ENCODE measurements around the gene GRM1.

The GRM1 gene

GRCh38 chr6:146310628-146311027 is 281.8 kb downstream of the GRM1 start:
- H3K27ac ChIP-seq (ENCODE audit: low read depth, low read length), result no peak overlapping the region
- H3K9me3 ChIP-seq (ENCODE audit: control insufficient read depth, insufficient read depth, low read depth, low read length), result no peaks in the 10 kb centered on the region
- H3K36me3 ChIP-seq (ENCODE audit: control insufficient read depth, insufficient read depth, low read length), result no peaks in the 10 kb centered on the region
- H3K4me1 ChIP-seq (ENCODE audit: control insufficient read depth, insufficient read depth, low read length), result no peaks in the 10 kb centered on the region
- H3K4me3 ChIP-seq (ENCODE audit: low read depth, low read length), result no peak overlapping the region
- H3K9ac ChIP-seq (ENCODE audit: low read length), result no peak overlapping the region
- H3K27me3 ChIP-seq (ENCODE audit: control insufficient read depth, insufficient read depth, low read length), result no peaks in the 10 kb centered on the region

- Histone ChIP-seq H3K4me3 (ENCODE audit: low read depth, low read length) (no peak overlapping the region), H3K9me3 (ENCODE audit: control insufficient read depth, insufficient read depth, low read depth, low read length) (no peaks in the 10 kb centered on the region), H3K27me3 (ENCODE audit: control insufficient read depth, insufficient read depth, low read length) (no peaks in the 10 kb centered on the region), H3K9ac (ENCODE audit: low read length) (no peak overlapping the region), H3K4me1 (ENCODE audit: control insufficient read depth, insufficient read depth, low read length) (no peaks in the 10 kb centered on the region), H3K36me3 (ENCODE audit: control insufficient read depth, insufficient read depth, low read length) (no peaks in the 10 kb centered on the region), H3K27ac (ENCODE audit: low read depth, low read length) (no peak overlapping the region)
These were observed 282.2 kb downstream of the GRM1 start for GRCh38 chr6:146311079-146311478.

GRCh38 chr6:146312608-146313007 is 283.7 kb downstream of the GRM1 start:
- H3K9ac ChIP-seq (ENCODE audit: low read length), result no peak overlapping the region
- H3K27me3 ChIP-seq (ENCODE audit: control insufficient read depth, insufficient read depth, low read length), result no peaks in the 10 kb centered on the region
- no peak overlapping the region for H3K4me3 ChIP-seq (ENCODE audit: low read depth, low read length)
- H3K36me3 ChIP-seq (ENCODE audit: control insufficient read depth, insufficient read depth, low read length), result no peaks in the 10 kb centered on the region
- H3K9me3 ChIP-seq (ENCODE audit: control insufficient read depth, insufficient read depth, low read depth, low read length), result no peaks in the 10 kb centered on the region
- no peak overlapping the region for H3K27ac ChIP-seq (ENCODE audit: low read depth, low read length)
- no peaks in the 10 kb centered on the region for H3K4me1 ChIP-seq (ENCODE audit: control insufficient read depth, insufficient read depth, low read length)

- H3K27ac ChIP-seq (ENCODE audit: low read depth, low read length), result no peak overlapping the region
- no peaks in the 10 kb centered on the region for H3K27me3 ChIP-seq (ENCODE audit: control insufficient read depth, insufficient read depth, low read length)
- H3K36me3 ChIP-seq (ENCODE audit: control insufficient read depth, insufficient read depth, low read length), result no peaks in the 10 kb centered on the region
- H3K4me1 ChIP-seq (ENCODE audit: control insufficient read depth, insufficient read depth, low read length), result no peaks in the 10 kb centered on the region
- H3K9me3 ChIP-seq (ENCODE audit: control insufficient read depth, insufficient read depth, low read depth, low read length), result no peaks in the 10 kb centered on the region
- no peak overlapping the region for H3K9ac ChIP-seq (ENCODE audit: low read length)
- H3K4me3 ChIP-seq (ENCODE audit: low read depth, low read length), result no peak overlapping the region
These were observed 286.7 kb downstream of the GRM1 start for GRCh38 chr6:146315381-146316174.

- Histone ChIP-seq H3K4me1 (ENCODE audit: control insufficient read depth, insufficient read depth, low read length) (no peaks in the 10 kb centered on the region), H3K27ac (ENCODE audit: low read depth, low read length) (no peak overlapping the region), H3K36me3 (ENCODE audit: control insufficient read depth, insufficient read depth, low read length) (no peaks in the 10 kb centered on the region), H3K27me3 (ENCODE audit: control insufficient read depth, insufficient read depth, low read length) (no peaks in the 10 kb centered on the region), H3K9me3 (ENCODE audit: control insufficient read depth, insufficient read depth, low read depth, low read length) (no peaks in the 10 kb centered on the region), H3K9ac (ENCODE audit: low read length) (no peak overlapping the region), H3K4me3 (ENCODE audit: low read depth, low read length) (no peak overlapping the region)
These were observed 287.3 kb downstream of the GRM1 start for GRCh38 chr6:146316175-146316495.

GRCh38 chr6:146331013-146331412 is 302.2 kb downstream of the GRM1 start:
- Histone ChIP-seq H3K4me3 (ENCODE audit: low read depth, low read length) (no peak overlapping the region), H3K36me3 (ENCODE audit: control insufficient read depth, insufficient read depth, low read length) (no peaks in the 10 kb centered on the region), H3K4me1 (ENCODE audit: control insufficient read depth, insufficient read depth, low read length) (no peaks in the 10 kb centered on the region)

GRCh38 chr6:146335336-146335735 is 306.5 kb downstream of the GRM1 start:
- Histone ChIP-seq H3K9me3 (ENCODE audit: control insufficient read depth, insufficient read depth, low read depth, low read length) (no peaks in the 10 kb centered on the region), H3K36me3 (ENCODE audit: control insufficient read depth, insufficient read depth, low read length) (no peaks in the 10 kb centered on the region), H3K27ac (ENCODE audit: low read depth, low read length) (no peak overlapping the region), H3K4me3 (ENCODE audit: low read depth, low read length) (no peak overlapping the region), H3K9ac (ENCODE audit: low read length) (no peak overlapping the region), H3K27me3 (ENCODE audit: control insufficient read depth, insufficient read depth, low read length) (no peaks in the 10 kb centered on the region), H3K4me1 (ENCODE audit: control insufficient read depth, insufficient read depth, low read length) (peaks cover 6% of the 10 kb centered on the region; the same call in 1 of the 2 replicates)

More at GRCh38 chr6:146331013-146331412, 302.2 kb downstream of the GRM1 start:
- no peak overlapping the region for H3K9ac ChIP-seq (ENCODE audit: low read length)
- H3K27ac ChIP-seq (ENCODE audit: low read depth, low read length), result no peak overlapping the region
- H3K9me3 ChIP-seq (ENCODE audit: control insufficient read depth, insufficient read depth, low read depth, low read length), result no peaks in the 10 kb centered on the region
- no peaks in the 10 kb centered on the region for H3K27me3 ChIP-seq (ENCODE audit: control insufficient read depth, insufficient read depth, low read length)

GRCh38 chr6:146336191-146336590 is 307.3 kb downstream of the GRM1 start:
- Histone ChIP-seq H3K9ac (ENCODE audit: low read length) (no peak overlapping the region), H3K36me3 (ENCODE audit: control insufficient read depth, insufficient read depth, low read length) (no peaks in the 10 kb centered on the region), H3K9me3 (ENCODE audit: control insufficient read depth, insufficient read depth, low read depth, low read length) (no peaks in the 10 kb centered on the region), H3K4me1 (ENCODE audit: control insufficient read depth, insufficient read depth, low read length) (peaks cover 6% of the 10 kb centered on the region; the same call in 1 of the 2 replicates), H3K27me3 (ENCODE audit: control insufficient read depth, insufficient read depth, low read length) (no peaks in the 10 kb centered on the region), H3K27ac (ENCODE audit: low read depth, low read length) (no peak overlapping the region), H3K4me3 (ENCODE audit: low read depth, low read length) (no peak overlapping the region)

- Histone ChIP-seq H3K27me3 (ENCODE audit: control insufficient read depth, insufficient read depth, low read length) (no peaks in the 10 kb centered on the region), H3K9ac (ENCODE audit: low read length) (no peak overlapping the region), H3K4me1 (ENCODE audit: control insufficient read depth, insufficient read depth, low read length) (peaks cover 6% of the 10 kb centered on the region; the same call in 1 of the 2 replicates), H3K36me3 (ENCODE audit: control insufficient read depth, insufficient read depth, low read length) (no peaks in the 10 kb centered on the region), H3K9me3 (ENCODE audit: control insufficient read depth, insufficient read depth, low read depth, low read length) (no peaks in the 10 kb centered on the region), H3K27ac (ENCODE audit: low read depth, low read length) (no peak overlapping the region), H3K4me3 (ENCODE audit: low read depth, low read length) (no peak overlapping the region)
These were observed 308.5 kb downstream of the GRM1 start for GRCh38 chr6:146337376-146337775.

GRCh38 chr6:146339716-146340115 is 310.9 kb downstream of the GRM1 start:
- peaks cover 6% of the 10 kb centered on the region; the same call in 1 of the 2 replicates for H3K4me1 ChIP-seq (ENCODE audit: control insufficient read depth, insufficient read depth, low read length)
- H3K27ac ChIP-seq (ENCODE audit: low read depth, low read length), result no peak overlapping the region
- H3K27me3 ChIP-seq (ENCODE audit: control insufficient read depth, insufficient read depth, low read length), result no peaks in the 10 kb centered on the region
- no peaks in the 10 kb centered on the region for H3K36me3 ChIP-seq (ENCODE audit: control insufficient read depth, insufficient read depth, low read length)
- no peaks in the 10 kb centered on the region for H3K9me3 ChIP-seq (ENCODE audit: control insufficient read depth, insufficient read depth, low read depth, low read length)
- no peak overlapping the region for H3K9ac ChIP-seq (ENCODE audit: low read length)
- no peak overlapping the region for H3K4me3 ChIP-seq (ENCODE audit: low read depth, low read length)

- no peak overlapping the region for H3K4me3 ChIP-seq (ENCODE audit: low read depth, low read length)
- H3K4me1 ChIP-seq (ENCODE audit: control insufficient read depth, insufficient read depth, low read length), result peaks cover 12% of the 10 kb centered on the region
- no peaks in the 10 kb centered on the region for H3K36me3 ChIP-seq (ENCODE audit: control insufficient read depth, insufficient read depth, low read length)
- no peak overlapping the region for H3K27ac ChIP-seq (ENCODE audit: low read depth, low read length)
- H3K9me3 ChIP-seq (ENCODE audit: control insufficient read depth, insufficient read depth, low read depth, low read length), result no peaks in the 10 kb centered on the region
- H3K9ac ChIP-seq (ENCODE audit: low read length), result no peak overlapping the region
- H3K27me3 ChIP-seq (ENCODE audit: control insufficient read depth, insufficient read depth, low read length), result no peaks in the 10 kb centered on the region
These were observed 312.8 kb downstream of the GRM1 start for GRCh38 chr6:146341493-146342230.
